NOMO-1 treated with dmso at 0.1 percent for 144 hours (cell line): ENCODE data around the gene KAT2A.

ENCODE experiments used
- DNase-seq: peaks from one replicate; lab custom pipeline; 2025; ENCODE audit not compliant: unreplicated experiment; lab: John Stamatoyannopoulos, UW

KAT2A gene

GRCh38 chr17:42065201-42065600 is 56.0 kb downstream of the KAT2A start:
- DNase-seq, result no peak
